A673 (cell line): ENCODE measurements around the gene ATG7.

Experiments
- EZH2 ChIP-seq: fragments of 200-600 bp; sonication (generic); IDR thresholded peaks from 2 replicates; pipeline ENCODE4 v1.6.1; 2017; ENCODE audit warnings: borderline replicate concordance, low read depth, mild to moderate bottlenecking, mixed read lengths, antibody characterized with exemption, low read length; ENCODE audit not compliant: poor library complexity, severe bottlenecking
- TF ChIP-seq, protein P1 (sequence below): fragments of 300-800, 200-600 bp; sonication (generic); conservative IDR thresholded peaks from 2 replicates; pipeline ENCODE4 v1.5.1; 2017; ENCODE audit warnings: low read depth, mild to moderate bottlenecking, antibody characterized with exemption, low read length, moderate library complexity, mixed read lengths

GRCh38 chr3:11245827-11246662 lies 26.2 kb upstream of the ATG7 start:
- TF ChIP-seq, protein P1, sequence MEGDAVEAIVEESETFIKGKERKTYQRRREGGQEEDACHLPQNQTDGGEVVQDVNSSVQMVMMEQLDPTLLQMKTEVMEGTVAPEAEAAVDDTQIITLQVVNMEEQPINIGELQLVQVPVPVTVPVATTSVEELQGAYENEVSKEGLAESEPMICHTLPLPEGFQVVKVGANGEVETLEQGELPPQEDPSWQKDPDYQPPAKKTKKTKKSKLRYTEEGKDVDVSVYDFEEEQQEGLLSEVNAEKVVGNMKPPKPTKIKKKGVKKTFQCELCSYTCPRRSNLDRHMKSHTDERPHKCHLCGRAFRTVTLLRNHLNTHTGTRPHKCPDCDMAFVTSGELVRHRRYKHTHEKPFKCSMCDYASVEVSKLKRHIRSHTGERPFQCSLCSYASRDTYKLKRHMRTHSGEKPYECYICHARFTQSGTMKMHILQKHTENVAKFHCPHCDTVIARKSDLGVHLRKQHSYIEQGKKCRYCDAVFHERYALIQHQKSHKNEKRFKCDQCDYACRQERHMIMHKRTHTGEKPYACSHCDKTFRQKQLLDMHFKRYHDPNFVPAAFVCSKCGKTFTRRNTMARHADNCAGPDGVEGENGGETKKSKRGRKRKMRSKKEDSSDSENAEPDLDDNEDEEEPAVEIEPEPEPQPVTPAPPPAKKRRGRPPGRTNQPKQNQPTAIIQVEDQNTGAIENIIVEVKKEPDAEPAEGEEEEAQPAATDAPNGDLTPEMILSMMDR = no peak
- TF ChIP-seq EZH2 = no peak
